Ramos (cell line): ENCODE results near the gene KIAA0232.

Experiments
- in situ Hi-C: fragments of 300-500 bp; cut with MboI; formaldehyde crosslinking; loops from one replicate; pipeline ENCODE4 v1.14.3; 2022; ENCODE audit warnings: low sequenced_read_pairs; ENCODE audit not compliant: unreplicated experiment

The KIAA0232 gene

GRCh38 chr4:6910960-6911874 is 128.7 kb downstream of the KIAA0232 start:
- in situ Hi-C loops, result loop anchor here (5.0 kb wide), 1 partner anchor 76 kb away; no protein-coding TSS in a partner anchor

GRCh38 chr4:6911917-6912316 is 129.4 kb downstream of the KIAA0232 start:
- in situ Hi-C loops, result loop anchor here (5.0 kb wide), 1 partner anchor 75 kb away; no protein-coding TSS in a partner anchor

GRCh38 chr4:6912441-6912840 is 129.9 kb downstream of the KIAA0232 start:
- in situ Hi-C loops, result loop anchor here (5.0 kb wide), 1 partner anchor 75 kb away; no protein-coding TSS in a partner anchor

GRCh38 chr4:6913350-6913905 is 130.9 kb downstream of the KIAA0232 start:
- in situ Hi-C loops, result loop anchor here (5.0 kb wide), 1 partner anchor 74 kb away; no protein-coding TSS in a partner anchor

GRCh38 chr4:6914448-6914847 is 131.9 kb downstream of the KIAA0232 start:
- in situ Hi-C loops, result loop anchor here (5.0 kb wide), 1 partner anchor 73 kb away; no protein-coding TSS in a partner anchor

GRCh38 chr4:6915041-6916005 is 132.8 kb downstream of the KIAA0232 start:
- in situ Hi-C loops, result no loop called here

GRCh38 chr4:6916069-6916586 is 133.6 kb downstream of the KIAA0232 start:
- in situ Hi-C loops, result no loop called here

GRCh38 chr4:6916587-6917460 is 134.3 kb downstream of the KIAA0232 start:
- in situ Hi-C loops, result no loop called here

- in situ Hi-C loops, result no loop called here
Measured at GRCh38 chr4:6917461-6918271, 135.1 kb downstream of the KIAA0232 start.

GRCh38 chr4:6918338-6918737 is 135.8 kb downstream of the KIAA0232 start:
- in situ Hi-C loops, result no loop called here

GRCh38 chr4:6920171-6920570 is 137.6 kb downstream of the KIAA0232 start:
- in situ Hi-C loops, result no loop called here

GRCh38 chr4:6923507-6923906 is 141.0 kb downstream of the KIAA0232 start:
- in situ Hi-C loops, result no loop called here

GRCh38 chr4:6924361-6924779 is 141.8 kb downstream of the KIAA0232 start:
- in situ Hi-C loops, result no loop called here

- in situ Hi-C loops, result no loop called here
Measured at GRCh38 chr4:6925357-6925836, 142.9 kb downstream of the KIAA0232 start.

- in situ Hi-C loops, result no loop called here
Measured at GRCh38 chr4:6926081-6926480, 143.6 kb downstream of the KIAA0232 start.

GRCh38 chr4:6926681-6927478 is 144.4 kb downstream of the KIAA0232 start:
- in situ Hi-C loops, result no loop called here

- in situ Hi-C loops, result no loop called here
Measured at GRCh38 chr4:6928081-6928480, 145.6 kb downstream of the KIAA0232 start.
